GM18502 (cell line): Measurements from ENCODE around the gene PLEKHA7.
A peak's percentile ranks its signal among the peaks of the same experiment; 100 is the strongest.
"Not testable (repeated sequence)": the region's sequence is repeated elsewhere in the genome, so short reads cannot be mapped to it uniquely, and the experiment has no call there.

Experiments used
- ATAC-seq: cut with Tn5 transposase; IDR thresholded peaks from one replicate; pipeline ENCODE4 v1.9.1; 2021; ENCODE audit warnings: mild to moderate bottlenecking; ENCODE audit not compliant: unreplicated experiment, poor library complexity

The PLEKHA7 gene

GRCh38 chr11:16921668-16922067 lies 92.5 kb downstream of the PLEKHA7 start:
- ATAC-seq: no peak

GRCh38 chr11:16921019-16921418 lies 93.2 kb downstream of the PLEKHA7 start:
- no peak for ATAC-seq

- no peak for ATAC-seq
Measured at GRCh38 chr11:16920559-16920958, 93.7 kb downstream of the PLEKHA7 start.

GRCh38 chr11:16918543-16919182 lies 95.6 kb downstream of the PLEKHA7 start:
- not testable (repeated sequence) for ATAC-seq

GRCh38 chr11:16917941-16918340 lies 96.3 kb downstream of the PLEKHA7 start:
- no peak for ATAC-seq

- ATAC-seq: no peak
Measured at GRCh38 chr11:16912692-16913111, 101.5 kb downstream of the PLEKHA7 start.

GRCh38 chr11:16911658-16912057 lies 102.6 kb downstream of the PLEKHA7 start:
- no peak for ATAC-seq

GRCh38 chr11:16911186-16911585 lies 103.0 kb downstream of the PLEKHA7 start:
- ATAC-seq: no peak

GRCh38 chr11:16909359-16910035 lies 104.7 kb downstream of the PLEKHA7 start:
- peak; percentile 88 for ATAC-seq

GRCh38 chr11:16905375-16905774 lies 108.8 kb downstream of the PLEKHA7 start:
- ATAC-seq: no peak

- not testable (repeated sequence) for ATAC-seq
Measured at GRCh38 chr11:16904761-16905160, 109.5 kb downstream of the PLEKHA7 start.

GRCh38 chr11:16902781-16903378 lies 111.3 kb downstream of the PLEKHA7 start:
- peak; percentile 71 for ATAC-seq

- peak; percentile 87 for ATAC-seq
Measured at GRCh38 chr11:16902182-16902581, 112.0 kb downstream of the PLEKHA7 start.

GRCh38 chr11:16900491-16900890 lies 113.7 kb downstream of the PLEKHA7 start:
- ATAC-seq: no peak

- ATAC-seq: no peak
Measured at GRCh38 chr11:16899708-16900303, 114.4 kb downstream of the PLEKHA7 start.

- no peak for ATAC-seq
Measured at GRCh38 chr11:16898274-16898985, 115.8 kb downstream of the PLEKHA7 start.

- no peak for ATAC-seq
Measured at GRCh38 chr11:16897470-16898061, 116.6 kb downstream of the PLEKHA7 start.

- ATAC-seq: no peak
Measured at GRCh38 chr11:16896729-16897469, 117.3 kb downstream of the PLEKHA7 start.

GRCh38 chr11:16895306-16895705 lies 118.9 kb downstream of the PLEKHA7 start:
- no peak for ATAC-seq
